PC-3 (cell line): ENCODE results near the gene SLC35D3.
A peak's percentile ranks its signal among the peaks of the same experiment; 100 is the strongest.

Experiments used
- CTCF ChIP-seq: fragments of 300-600 bp; sonication (generic); conservative IDR thresholded peaks from 2 replicates; pipeline ENCODE4 v1.5.1; 2017; ENCODE audit warnings: antibody characterized with exemption, low read depth, mild to moderate bottlenecking, low read length
- EZH2 ChIP-seq: fragments of 300-600 bp; sonication (generic); IDR thresholded peaks from one replicate; pipeline ENCODE4 v1.6.1; 2017; ENCODE audit warnings: antibody characterized with exemption, mild to moderate bottlenecking, low read length; ENCODE audit not compliant: unreplicated experiment
- EZH2phosphoT487 ChIP-seq: fragments of 300-600 bp; sonication (generic); IDR thresholded peaks from 2 replicates; pipeline ENCODE4 v1.6.1; 2018; ENCODE audit warnings: mild to moderate bottlenecking, antibody characterized with exemption, low read length, borderline replicate concordance

- no peak for TF ChIP-seq CTCF
- TF ChIP-seq EZH2phosphoT487 = no peak
- peak; percentile 18 for TF ChIP-seq EZH2
Observed at GRCh38 chr6:136921381-136921935, 643 bp upstream of the SLC35D3 start.
